Ishikawa (cell line): ENCODE results near the gene KCNJ11.

ENCODE experiments used
- CEBPB ChIP-seq: IDR thresholded peaks from 2 replicates; pipeline ENCODE4 v1.6.1; 2012
- EP300 ChIP-seq: IDR thresholded peaks from 2 replicates; pipeline ENCODE4 v1.6.1; 2012; ENCODE audit warnings: borderline replicate concordance
- MAX ChIP-seq: IDR thresholded peaks from 2 replicates; pipeline ENCODE4 v1.6.1; 2012
- RAD21 ChIP-seq: IDR thresholded peaks from 2 replicates; pipeline ENCODE4 v1.6.1; 2012; ENCODE audit warnings: low read depth
- TAF1 ChIP-seq: IDR thresholded peaks from 2 replicates; pipeline ENCODE4 v1.6.1; 2012; ENCODE audit warnings: low read depth, mild to moderate bottlenecking
- TCF12 ChIP-seq: IDR thresholded peaks from 2 replicates; pipeline ENCODE4 v1.6.1; 2012; ENCODE audit warnings: low read depth
- YY1 ChIP-seq: IDR thresholded peaks from 2 replicates; pipeline ENCODE4 v1.6.1; 2012; ENCODE audit warnings: low read depth
- TF ChIP-seq, protein P1 (sequence below): IDR thresholded peaks from 2 replicates; pipeline ENCODE4 v1.6.1; 2012; ENCODE audit warnings: low read depth, mild to moderate bottlenecking

GRCh38 chr11:17406818-17407149 is 18.3 kb upstream of the KCNJ11 start:
- TF ChIP-seq CEBPB (no peak), TAF1 (no peak), TCF12 (no peak), EP300 (no peak), YY1 (no peak), RAD21 (no peak), MAX (no peak)
- TF ChIP-seq, protein P1, sequence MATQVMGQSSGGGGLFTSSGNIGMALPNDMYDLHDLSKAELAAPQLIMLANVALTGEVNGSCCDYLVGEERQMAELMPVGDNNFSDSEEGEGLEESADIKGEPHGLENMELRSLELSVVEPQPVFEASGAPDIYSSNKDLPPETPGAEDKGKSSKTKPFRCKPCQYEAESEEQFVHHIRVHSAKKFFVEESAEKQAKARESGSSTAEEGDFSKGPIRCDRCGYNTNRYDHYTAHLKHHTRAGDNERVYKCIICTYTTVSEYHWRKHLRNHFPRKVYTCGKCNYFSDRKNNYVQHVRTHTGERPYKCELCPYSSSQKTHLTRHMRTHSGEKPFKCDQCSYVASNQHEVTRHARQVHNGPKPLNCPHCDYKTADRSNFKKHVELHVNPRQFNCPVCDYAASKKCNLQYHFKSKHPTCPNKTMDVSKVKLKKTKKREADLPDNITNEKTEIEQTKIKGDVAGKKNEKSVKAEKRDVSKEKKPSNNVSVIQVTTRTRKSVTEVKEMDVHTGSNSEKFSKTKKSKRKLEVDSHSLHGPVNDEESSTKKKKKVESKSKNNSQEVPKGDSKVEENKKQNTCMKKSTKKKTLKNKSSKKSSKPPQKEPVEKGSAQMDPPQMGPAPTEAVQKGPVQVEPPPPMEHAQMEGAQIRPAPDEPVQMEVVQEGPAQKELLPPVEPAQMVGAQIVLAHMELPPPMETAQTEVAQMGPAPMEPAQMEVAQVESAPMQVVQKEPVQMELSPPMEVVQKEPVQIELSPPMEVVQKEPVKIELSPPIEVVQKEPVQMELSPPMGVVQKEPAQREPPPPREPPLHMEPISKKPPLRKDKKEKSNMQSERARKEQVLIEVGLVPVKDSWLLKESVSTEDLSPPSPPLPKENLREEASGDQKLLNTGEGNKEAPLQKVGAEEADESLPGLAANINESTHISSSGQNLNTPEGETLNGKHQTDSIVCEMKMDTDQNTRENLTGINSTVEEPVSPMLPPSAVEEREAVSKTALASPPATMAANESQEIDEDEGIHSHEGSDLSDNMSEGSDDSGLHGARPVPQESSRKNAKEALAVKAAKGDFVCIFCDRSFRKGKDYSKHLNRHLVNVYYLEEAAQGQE = no peak
